Fibroblast of lung (primary cell): ENCODE data around the gene EPG5. TPM values are rescaled to one million over a fixed set of nuclear protein-coding genes. Genes with fewer than 3 reads are reported as not detected.

Experiments used
- DNase-seq, 2 donors: peaks; one replicate each; pipeline versions ENCODE4 v3.0.0 to v3.0.0-alpha.2; 2010; ENCODE audit warnings: low read depth in 2 of 2
- H2AFZ ChIP-seq: 2 replicates; pipeline ENCODE4 v1.5.1; 2012; ENCODE audit warnings: low read length, control low read depth, inconsistent platforms
- H3K27ac ChIP-seq: 2 replicates; pipeline ENCODE4 v1.5.1; 2011; ENCODE audit warnings: low read length, control low read depth; ENCODE audit not compliant: insufficient read depth
- H3K27me3 ChIP-seq: 2 replicates; pipeline ENCODE4 v1.5.1; 2011; ENCODE audit warnings: mild to moderate bottlenecking, low read length; ENCODE audit not compliant: control insufficient read depth, insufficient read depth
- H3K36me3 ChIP-seq: 2 replicates; pipeline ENCODE4 v1.5.1; 2011; ENCODE audit warnings: low read length; ENCODE audit not compliant: control insufficient read depth, insufficient read depth
- H3K4me1 ChIP-seq: 2 replicates; pipeline ENCODE4 v1.5.1; 2011; ENCODE audit warnings: low read length; ENCODE audit not compliant: control insufficient read depth, insufficient read depth; ENCODE audit errors: extremely low read depth
- H3K4me2 ChIP-seq: 2 replicates; pipeline ENCODE4 v1.5.1; 2011; ENCODE audit warnings: low read length, control low read depth; ENCODE audit not compliant: insufficient read depth; ENCODE audit errors: extremely low read depth
- H3K4me3 ChIP-seq, 4 experiments: fragments of 200-600 bp in 1 of 4; sonication (generic) in 1 of 4; replicated peaks in 1 of 4; 2 replicates each; pipeline ENCODE4 v1.5.1; 2011 to 2016; ENCODE audit warnings: low read length in 4 of 4, low read depth in 3 of 4, mild to moderate bottlenecking in 3 of 4, control low read depth in 2 of 4, inconsistent platforms in 1 of 4, mixed read lengths in 1 of 4; ENCODE audit not compliant: insufficient read depth in 1 of 4; ENCODE audit errors: control extremely low read depth in 1 of 4
- H3K79me2 ChIP-seq: 2 replicates; pipeline ENCODE4 v1.5.1; 2012; ENCODE audit warnings: mild to moderate bottlenecking, low read length, inconsistent platforms; ENCODE audit not compliant: control insufficient read depth, insufficient read depth
- H3K9ac ChIP-seq: 2 replicates; pipeline ENCODE4 v1.5.1; 2011; ENCODE audit warnings: mild to moderate bottlenecking, low read length, control low read depth; ENCODE audit not compliant: insufficient read depth
- H3K9me3 ChIP-seq: 2 replicates; pipeline ENCODE4 v1.5.1; 2012; ENCODE audit warnings: low read depth, low read length; ENCODE audit not compliant: control insufficient read depth, insufficient read depth
- H4K20me1 ChIP-seq: 2 replicates; pipeline ENCODE4 v1.5.1; 2011; ENCODE audit warnings: low read length; ENCODE audit not compliant: control insufficient read depth, insufficient read depth; ENCODE audit errors: extremely low read depth
- EZH2 ChIP-seq: IDR thresholded peaks from 2 replicates; pipeline ENCODE4 v1.5.1; 2012; ENCODE audit warnings: low read length, control low read depth, mild to moderate bottlenecking; ENCODE audit errors: missing control alignments
- polyA plus RNA-seq, 2 donors: library from polyadenylated mRNA; depleted of rRNA in 1 of 2; stranded (reverse) in 1 of 2; unstranded in 1 of 2; fragments of >200 nt; gene quantifications; 2 replicates each; pipeline ENCODE4 v1.2.1, GENCODE V29; 2011 to 2012; ENCODE audit warnings: missing spikeins in 1 of 2
- total RNA-seq: library from RNA; depleted of rRNA; stranded (reverse); fragments of >200 nt; gene quantifications from 2 replicates; pipeline ENCODE4 v1.2.1, GENCODE V29; 2014
- TF ChIP-seq, protein P1 (sequence below), 2 donors: IDR thresholded peaks in 1 of 2; conservative IDR thresholded peaks in 1 of 2; 1 replicate in 1 of 2; 2 replicates in 1 of 2; pipeline ENCODE4 v1.5.1; 2011 to 2012; ENCODE audit warnings: low read length in 2 of 2, control low read depth in 1 of 2, inconsistent platforms in 1 of 2, low read depth in 1 of 2, mild to moderate bottlenecking in 1 of 2

The EPG5 gene
- total and polyA plus RNA-seq, 2 donors (not counting 1 experiment from before 2014, with no cell fraction given): 60.0 to 87.4 TPM

DNA sequence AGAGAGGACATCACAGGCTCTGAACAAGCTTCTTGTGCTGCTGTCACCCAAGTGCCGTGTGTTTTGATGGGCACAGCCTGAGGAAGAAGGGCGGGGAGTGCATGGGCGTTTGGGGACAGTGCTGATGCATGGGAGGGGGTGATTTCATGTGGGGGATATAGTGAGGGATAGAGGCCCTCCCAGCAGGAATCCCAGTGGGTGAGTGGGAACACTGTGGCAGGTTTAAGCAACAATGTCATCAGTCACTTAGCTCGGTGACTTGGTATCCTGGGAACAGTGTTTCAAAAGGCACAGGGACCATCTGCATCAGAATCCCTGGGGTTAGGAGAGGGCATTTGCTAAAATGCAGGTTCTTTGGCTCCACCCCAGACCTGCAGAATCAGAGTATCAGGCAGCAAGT lies 141.0 kb downstream of the EPG5 start:
- H3K27ac ChIP-seq: no peak overlapping the region
- no peaks in the 10 kb centered on the region for H3K27me3 ChIP-seq
- no peak for DNase-seq
- H2AFZ ChIP-seq: no peak overlapping the region
- H3K9ac ChIP-seq: no peak overlapping the region
- H3K4me2 ChIP-seq: no peak overlapping the region
- TF ChIP-seq, protein P1, sequence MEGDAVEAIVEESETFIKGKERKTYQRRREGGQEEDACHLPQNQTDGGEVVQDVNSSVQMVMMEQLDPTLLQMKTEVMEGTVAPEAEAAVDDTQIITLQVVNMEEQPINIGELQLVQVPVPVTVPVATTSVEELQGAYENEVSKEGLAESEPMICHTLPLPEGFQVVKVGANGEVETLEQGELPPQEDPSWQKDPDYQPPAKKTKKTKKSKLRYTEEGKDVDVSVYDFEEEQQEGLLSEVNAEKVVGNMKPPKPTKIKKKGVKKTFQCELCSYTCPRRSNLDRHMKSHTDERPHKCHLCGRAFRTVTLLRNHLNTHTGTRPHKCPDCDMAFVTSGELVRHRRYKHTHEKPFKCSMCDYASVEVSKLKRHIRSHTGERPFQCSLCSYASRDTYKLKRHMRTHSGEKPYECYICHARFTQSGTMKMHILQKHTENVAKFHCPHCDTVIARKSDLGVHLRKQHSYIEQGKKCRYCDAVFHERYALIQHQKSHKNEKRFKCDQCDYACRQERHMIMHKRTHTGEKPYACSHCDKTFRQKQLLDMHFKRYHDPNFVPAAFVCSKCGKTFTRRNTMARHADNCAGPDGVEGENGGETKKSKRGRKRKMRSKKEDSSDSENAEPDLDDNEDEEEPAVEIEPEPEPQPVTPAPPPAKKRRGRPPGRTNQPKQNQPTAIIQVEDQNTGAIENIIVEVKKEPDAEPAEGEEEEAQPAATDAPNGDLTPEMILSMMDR (conservative IDR thresholded peaks at IDR 0.05 in 1 of 2, IDR thresholded peaks at IDR 0.05 in 1 of 2; ENCODE audit: low read depth in 1 of 2, low read length in 2 of 2): no peak
- no peak for TF ChIP-seq EZH2
- H3K79me2 ChIP-seq: no peaks in the 10 kb centered on the region
- H3K4me3 ChIP-seq: no peak overlapping the region
- no peaks in the 10 kb centered on the region for H4K20me1 ChIP-seq
- H3K4me1 ChIP-seq: peaks cover 26% of the 10 kb centered on the region
- H3K9me3 ChIP-seq: no peaks in the 10 kb centered on the region
- H3K36me3 ChIP-seq: no peaks in the 10 kb centered on the region

DNA sequence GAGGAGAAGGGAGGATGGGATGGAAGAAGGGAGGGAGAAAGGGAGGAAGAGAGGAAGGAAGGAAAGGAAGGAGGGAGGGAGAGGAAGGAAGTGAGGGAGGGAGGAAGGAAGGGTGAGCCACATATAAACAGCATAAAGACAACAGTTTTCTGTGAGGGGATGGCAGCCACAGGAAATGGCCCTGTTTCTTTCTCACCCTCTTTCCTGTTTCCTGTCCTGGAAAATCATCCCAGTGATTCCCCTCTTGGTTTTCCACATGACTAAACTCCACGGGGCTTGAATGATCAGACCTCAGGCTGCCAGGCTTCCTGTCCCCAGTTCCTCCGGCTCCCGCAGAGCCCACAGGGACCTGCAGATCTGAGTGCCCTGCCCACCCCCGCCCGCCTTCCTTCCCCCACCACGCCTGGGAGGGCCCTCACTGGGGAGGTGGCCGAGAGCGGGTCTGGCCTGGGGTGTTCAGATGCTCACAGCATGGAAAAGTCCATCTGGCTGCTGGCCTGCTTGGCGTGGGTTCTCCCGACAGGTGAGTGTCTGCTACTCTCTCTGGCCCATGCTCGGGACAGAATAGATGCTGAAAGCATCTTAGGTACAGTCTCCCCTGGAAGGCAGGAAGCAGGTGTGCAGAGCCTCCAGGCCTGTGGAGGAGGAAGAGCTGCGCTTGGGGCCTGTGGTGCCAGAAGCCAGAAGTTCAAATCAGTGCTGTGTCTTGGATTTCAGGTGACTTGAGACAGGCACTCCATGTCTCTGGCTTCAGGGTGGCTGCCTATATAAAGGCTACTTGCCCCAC lies 141.7 kb downstream of the EPG5 start, which contains the start of gene SIGLEC15:
TSS of gene SIGLEC15 (plus strand) at position 418 of the 787 bp plus-strand sequence. CDS start at position 472, 54 bp downstream.
- DNase-seq: peak in 1 of 2 donors; percentile 29
- Histone ChIP-seq H3K4me3 (no peak within 1 kb of the TSS), H3K4me2 (no peak within 1 kb of the TSS), H3K27ac (no peak within 1 kb of the TSS), H3K36me3 (no peaks in the 10 kb centered on the region), H3K9me3 (no peaks in the 10 kb centered on the region), H3K79me2 (no peaks in the 10 kb centered on the region), H3K9ac (no peak within 1 kb of the TSS), H3K4me1 (peaks cover 26% of the 10 kb centered on the region), H4K20me1 (no peaks in the 10 kb centered on the region), H3K27me3 (no peaks in the 10 kb centered on the region), H2AFZ (peak within 1 kb of the TSS; percentile 64)
- TF ChIP-seq, protein P1 (conservative IDR thresholded peaks at IDR 0.05 in 1 of 2, IDR thresholded peaks at IDR 0.05 in 1 of 2; ENCODE audit: low read depth in 1 of 2, low read length in 2 of 2): no peak
- TF ChIP-seq EZH2: no peak

DNA sequence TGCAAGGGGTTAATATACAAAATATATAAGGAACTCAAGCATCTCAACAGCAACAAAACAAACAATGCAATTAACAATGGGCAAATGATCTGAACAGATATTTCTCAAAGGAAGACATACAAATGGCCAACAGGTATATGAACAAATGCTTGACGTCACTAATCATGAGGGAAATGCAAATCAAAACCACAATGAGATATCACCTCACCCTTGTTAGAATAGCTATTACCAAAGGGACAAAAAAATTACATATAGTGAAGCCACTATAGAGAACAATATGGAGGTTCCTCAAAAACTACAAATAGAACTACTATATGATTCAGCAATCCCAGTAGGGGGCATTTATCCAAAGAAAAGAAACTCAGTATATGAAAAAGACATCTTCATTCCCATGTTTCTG lies 145.4 kb downstream of the EPG5 start:
- no peak for DNase-seq
- Histone ChIP-seq H3K27me3 (no peaks in the 10 kb centered on the region), H3K79me2 (no peaks in the 10 kb centered on the region), H3K27ac (no peak overlapping the region), H3K9me3 (no peaks in the 10 kb centered on the region), H3K4me2 (no peak overlapping the region), H3K4me1 (no peaks in the 10 kb centered on the region), H3K36me3 (no peaks in the 10 kb centered on the region), H3K4me3 (no peak overlapping the region), H4K20me1 (no peaks in the 10 kb centered on the region), H3K9ac (no peak overlapping the region), H2AFZ (no peak overlapping the region)
- TF ChIP-seq, protein P1 (conservative IDR thresholded peaks at IDR 0.05 in 1 of 2, IDR thresholded peaks at IDR 0.05 in 1 of 2; ENCODE audit: low read depth in 1 of 2, low read length in 2 of 2): no peak
- no peak for TF ChIP-seq EZH2
